Measurements from ENCODE around the gene NF1. TPM values are rescaled to one million over a fixed set of nuclear protein-coding genes. Genes with fewer than 3 reads are reported as not detected.

The NF1 gene
- total RNA-seq, 1 donor from 2014 or later: 66.7 TPM

DNA sequence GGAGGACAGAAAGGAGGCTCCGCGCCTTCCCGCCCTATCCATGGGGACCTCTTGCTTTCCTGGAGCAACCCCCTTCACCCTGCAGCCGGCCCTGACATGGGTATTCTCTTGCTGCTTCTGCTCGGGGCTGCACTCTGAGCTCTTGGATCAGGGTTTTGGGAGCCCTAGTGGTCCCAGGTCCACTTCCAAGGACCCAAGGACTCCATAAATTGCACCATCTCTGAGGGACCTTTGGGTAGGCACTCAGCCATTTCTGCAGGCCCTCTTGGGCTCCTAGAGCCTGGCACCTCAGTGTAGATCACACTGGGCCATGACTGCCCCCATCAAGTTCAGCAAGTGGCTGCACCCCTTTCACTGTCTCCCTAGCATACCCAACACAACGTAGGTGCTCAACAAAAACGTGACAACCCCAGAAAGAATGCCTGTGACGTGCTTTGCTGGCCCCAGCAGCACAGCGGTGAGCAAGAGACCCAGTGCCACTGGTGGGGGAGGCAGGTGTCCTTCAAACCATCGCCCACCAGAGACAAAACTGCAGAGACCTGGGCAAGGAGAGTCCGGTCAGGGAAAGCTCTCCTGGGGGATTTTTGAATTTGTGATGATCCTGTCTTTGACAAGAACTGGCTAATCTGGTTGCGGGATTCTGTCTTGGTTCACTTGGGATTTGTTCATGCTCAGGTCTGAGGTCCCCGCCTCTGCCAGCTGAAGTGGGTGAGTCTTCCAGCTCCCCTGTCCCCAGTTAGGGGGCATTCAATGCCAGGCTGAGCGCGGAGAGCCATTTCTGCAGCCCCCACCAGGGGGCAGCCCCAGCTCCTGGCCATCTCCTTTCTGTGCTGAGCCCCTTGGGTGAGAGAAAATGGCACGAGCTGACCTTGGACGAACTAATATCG, 294.2 kb downstream of the NF1 start:
- peaks cover 22% of the 10 kb centered on the region for H3K27me3 Mint-ChIP-seq (ENCODE audit: unreplicated experiment)
- H3K27ac Mint-ChIP-seq (ENCODE audit: unreplicated experiment): no peak overlapping the region
- peaks cover 1% of the 10 kb centered on the region for H3K4me1 Mint-ChIP-seq (ENCODE audit: unreplicated experiment)
- peak; percentile 83 for DNase-seq (ENCODE audit: extremely low spot score, unreplicated experiment)
- TF ChIP-seq, protein P1, sequence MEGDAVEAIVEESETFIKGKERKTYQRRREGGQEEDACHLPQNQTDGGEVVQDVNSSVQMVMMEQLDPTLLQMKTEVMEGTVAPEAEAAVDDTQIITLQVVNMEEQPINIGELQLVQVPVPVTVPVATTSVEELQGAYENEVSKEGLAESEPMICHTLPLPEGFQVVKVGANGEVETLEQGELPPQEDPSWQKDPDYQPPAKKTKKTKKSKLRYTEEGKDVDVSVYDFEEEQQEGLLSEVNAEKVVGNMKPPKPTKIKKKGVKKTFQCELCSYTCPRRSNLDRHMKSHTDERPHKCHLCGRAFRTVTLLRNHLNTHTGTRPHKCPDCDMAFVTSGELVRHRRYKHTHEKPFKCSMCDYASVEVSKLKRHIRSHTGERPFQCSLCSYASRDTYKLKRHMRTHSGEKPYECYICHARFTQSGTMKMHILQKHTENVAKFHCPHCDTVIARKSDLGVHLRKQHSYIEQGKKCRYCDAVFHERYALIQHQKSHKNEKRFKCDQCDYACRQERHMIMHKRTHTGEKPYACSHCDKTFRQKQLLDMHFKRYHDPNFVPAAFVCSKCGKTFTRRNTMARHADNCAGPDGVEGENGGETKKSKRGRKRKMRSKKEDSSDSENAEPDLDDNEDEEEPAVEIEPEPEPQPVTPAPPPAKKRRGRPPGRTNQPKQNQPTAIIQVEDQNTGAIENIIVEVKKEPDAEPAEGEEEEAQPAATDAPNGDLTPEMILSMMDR (IDR thresholded peaks at IDR 0.05): peak; percentile 73
- H3K4me3 Mint-ChIP-seq (ENCODE audit: unreplicated experiment): no peak overlapping the region
- H3K9me3 Mint-ChIP-seq (ENCODE audit: unreplicated experiment): no peaks in the 10 kb centered on the region
- H3K36me3 Mint-ChIP-seq (ENCODE audit: unreplicated experiment): no peaks in the 10 kb centered on the region

DNA sequence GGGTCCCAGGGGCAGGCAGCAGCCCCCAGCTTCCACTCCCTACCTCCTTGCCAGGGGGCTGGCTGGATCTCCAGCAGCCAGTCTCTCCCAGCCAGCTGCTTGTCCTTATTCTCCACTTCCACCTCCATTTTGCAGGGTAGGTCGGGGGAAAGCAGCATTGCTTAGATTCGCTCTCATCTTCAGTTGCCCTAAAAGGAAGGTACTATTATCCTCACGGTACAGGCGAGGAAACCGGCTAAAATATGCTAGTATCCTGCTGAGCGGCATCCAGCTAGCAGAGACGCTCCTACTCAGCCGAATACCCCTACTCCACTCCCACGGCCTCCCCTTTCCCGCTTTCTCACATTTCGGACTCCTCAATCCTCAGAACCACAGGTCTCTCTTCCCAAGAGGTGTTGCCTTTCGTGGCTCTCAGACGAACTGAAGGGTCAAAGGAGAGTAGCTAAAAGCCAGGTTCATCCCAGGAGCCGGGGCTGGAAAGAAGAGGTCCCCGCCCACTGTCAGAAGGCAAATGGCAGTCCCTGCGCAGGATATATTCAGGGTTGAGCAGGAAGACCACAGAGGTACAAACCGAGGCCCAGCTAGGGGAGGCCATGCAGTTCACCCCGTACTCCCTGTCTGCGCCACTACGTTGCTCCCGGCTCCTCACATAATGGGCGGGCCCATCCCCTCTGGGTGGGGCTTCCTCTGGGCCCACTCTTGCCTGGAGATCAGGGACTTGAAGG, 295.0 kb downstream of the NF1 start:
- H3K27ac Mint-ChIP-seq (ENCODE audit: unreplicated experiment): no peak overlapping the region
- no peaks in the 10 kb centered on the region for H3K36me3 Mint-ChIP-seq (ENCODE audit: unreplicated experiment)
- peak; percentile 73 for DNase-seq (ENCODE audit: extremely low spot score, unreplicated experiment)
- peak overlapping the region; percentile 67 for H3K4me3 Mint-ChIP-seq (ENCODE audit: unreplicated experiment)
- TF ChIP-seq, protein P1 (IDR thresholded peaks at IDR 0.05): no peak
- H3K27me3 Mint-ChIP-seq (ENCODE audit: unreplicated experiment): peaks cover 26% of the 10 kb centered on the region
- no peaks in the 10 kb centered on the region for H3K9me3 Mint-ChIP-seq (ENCODE audit: unreplicated experiment)
- peaks cover 1% of the 10 kb centered on the region for H3K4me1 Mint-ChIP-seq (ENCODE audit: unreplicated experiment)

DNA sequence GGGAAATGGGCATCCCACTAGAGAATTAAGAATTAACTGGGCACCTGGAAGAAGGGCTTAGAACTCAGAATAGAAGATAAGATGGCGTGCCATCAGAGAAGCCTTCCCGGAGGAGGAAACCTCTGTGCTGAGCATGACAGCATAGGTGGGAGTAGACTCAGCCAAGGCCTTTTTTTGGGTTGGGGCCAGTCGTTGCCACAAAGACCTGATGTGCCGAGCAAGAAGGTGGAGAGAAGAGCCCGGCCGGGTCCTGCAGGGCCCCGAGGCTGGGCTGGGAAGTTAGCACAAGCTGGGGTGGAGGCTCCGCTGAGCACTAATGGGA, 295.6 kb downstream of the NF1 start:
- Mint-ChIP-seq H3K4me3 (ENCODE audit: unreplicated experiment) (peak overlapping the region; percentile 67), H3K9me3 (ENCODE audit: unreplicated experiment) (no peaks in the 10 kb centered on the region), H3K27me3 (ENCODE audit: unreplicated experiment) (peaks cover 26% of the 10 kb centered on the region), H3K36me3 (ENCODE audit: unreplicated experiment) (no peaks in the 10 kb centered on the region), H3K27ac (ENCODE audit: unreplicated experiment) (no peak overlapping the region), H3K4me1 (ENCODE audit: unreplicated experiment) (peaks cover 1% of the 10 kb centered on the region)
- TF ChIP-seq, protein P1 (IDR thresholded peaks at IDR 0.05): no peak
- peak; percentile 79 for DNase-seq (ENCODE audit: extremely low spot score, unreplicated experiment)

DNA sequence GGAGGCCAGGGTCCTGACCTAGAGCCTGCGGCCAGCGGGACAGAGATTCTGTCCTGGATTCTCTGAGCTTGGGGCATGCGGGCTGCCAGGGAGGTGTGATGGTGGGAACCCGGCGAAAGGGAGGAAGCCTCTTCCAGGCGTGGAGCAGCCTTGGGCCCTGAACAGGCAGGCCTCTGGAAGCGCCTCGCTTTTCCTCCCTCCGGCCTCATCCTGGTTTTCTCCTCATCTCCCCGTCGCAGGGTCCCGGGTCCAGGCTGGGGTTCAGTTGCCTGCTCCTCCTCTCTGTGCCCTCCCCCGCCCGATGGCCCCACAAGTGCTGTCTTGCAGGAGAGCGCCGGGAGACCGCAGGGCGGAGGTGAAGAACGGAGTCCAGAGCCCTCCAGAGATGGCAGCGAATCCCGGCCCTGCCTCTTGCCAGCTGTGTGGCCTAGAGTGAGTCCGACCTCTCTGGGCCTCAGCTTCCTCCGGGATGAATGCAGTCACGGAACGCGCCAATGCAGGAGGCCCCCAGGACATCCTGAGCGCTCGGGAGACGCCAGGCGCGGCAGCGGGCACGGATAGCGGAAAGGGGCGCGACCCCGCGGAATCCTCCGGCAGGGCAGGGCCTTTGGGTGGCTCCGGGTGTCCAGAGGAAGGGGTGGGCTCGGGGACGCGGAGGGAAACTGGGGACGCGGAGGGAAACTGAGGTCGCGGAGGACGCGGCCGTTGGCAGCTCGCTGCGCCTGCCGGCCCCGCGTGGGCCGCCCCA, 296.1 kb downstream of the NF1 start:
- peak; percentile 82 for DNase-seq (ENCODE audit: extremely low spot score, unreplicated experiment)
- Mint-ChIP-seq H3K4me1 (ENCODE audit: unreplicated experiment) (peaks cover 1% of the 10 kb centered on the region), H3K9me3 (ENCODE audit: unreplicated experiment) (no peaks in the 10 kb centered on the region), H3K36me3 (ENCODE audit: unreplicated experiment) (no peaks in the 10 kb centered on the region), H3K4me3 (ENCODE audit: unreplicated experiment) (peak overlapping the region; percentile 67), H3K27ac (ENCODE audit: unreplicated experiment) (no peak overlapping the region), H3K27me3 (ENCODE audit: unreplicated experiment) (peaks cover 26% of the 10 kb centered on the region)
- TF ChIP-seq, protein P1 (IDR thresholded peaks at IDR 0.05): no peak

Data from osteocyte (in vitro differentiated cells).